Loucy (cell line): ENCODE results near the gene LHFPL2.
A peak's percentile ranks its signal among the peaks of the same experiment; 100 is the strongest.

Experiments used
- H2AFZ ChIP-seq: fragments of 200-600 bp; sonication (generic); 2 replicates; pipeline ENCODE4 v1.6.0; 2016; ENCODE audit warnings: antibody characterized with exemption, mild to moderate bottlenecking, low read length, moderate library complexity
- H3F3A ChIP-seq: fragments of 200-600 bp; 2 replicates; pipeline ENCODE4 v1.6.0; 2016; ENCODE audit warnings: antibody characterized with exemption, low read depth, mild to moderate bottlenecking
- H3K27me3 ChIP-seq: fragments of 200-600 bp; sonication (generic); 2 replicates; pipeline ENCODE4 v1.6.1; 2014; ENCODE audit warnings: low read length, mild to moderate bottlenecking; ENCODE audit not compliant: insufficient read depth, poor library complexity, severe bottlenecking
- H3K36me3 ChIP-seq: fragments of 200-600 bp; sonication (generic); 2 replicates; pipeline ENCODE4 v1.6.1; 2016; ENCODE audit warnings: low read length; ENCODE audit not compliant: insufficient read depth
- H3K4me1 ChIP-seq: fragments of 200-600 bp; sonication (generic); 2 replicates; pipeline ENCODE4 v1.5.1; 2014; ENCODE audit warnings: low read length, mild to moderate bottlenecking; ENCODE audit not compliant: insufficient read depth, poor library complexity, severe bottlenecking
- H3K4me2 ChIP-seq: fragments of 200-600 bp; sonication (generic); 2 replicates; pipeline ENCODE4 v1.6.0; 2014; ENCODE audit warnings: antibody characterized with exemption, low read length, low read depth, mild to moderate bottlenecking; ENCODE audit not compliant: poor library complexity, severe bottlenecking
- H3K4me3 ChIP-seq: fragments of 200-600 bp; sonication (generic); 2 replicates; pipeline ENCODE4 v1.5.1; 2014; ENCODE audit warnings: low read length, mild to moderate bottlenecking, mixed read lengths; ENCODE audit not compliant: poor library complexity, severe bottlenecking
- H3K79me2 ChIP-seq: fragments of 200-600 bp; sonication (generic); 2 replicates; pipeline ENCODE4 v1.6.1; 2014; ENCODE audit warnings: low read length; ENCODE audit not compliant: insufficient read depth
- H3K9ac ChIP-seq: fragments of 200-600 bp; sonication (generic); 2 replicates; pipeline ENCODE4 v1.6.0; 2014; ENCODE audit warnings: mild to moderate bottlenecking, low read depth, low read length, moderate library complexity; ENCODE audit not compliant: poor library complexity, severe bottlenecking
- H3K9me2 ChIP-seq: fragments of 200-600 bp; sonication (generic); replicated peaks from 2 replicates; pipeline ENCODE4 v1.6.1; 2016; ENCODE audit warnings: low read depth, low read length, mixed read lengths
- H3K9me3 ChIP-seq: fragments of 200-600 bp; sonication (generic); 2 replicates; pipeline ENCODE4 v1.6.1; 2014; ENCODE audit warnings: mild to moderate bottlenecking, antibody characterized with exemption, low read length, low read depth; ENCODE audit not compliant: insufficient read depth
- H4K20me1 ChIP-seq: fragments of 200-600 bp; sonication (generic); 2 replicates; pipeline ENCODE4 v1.6.0; 2014; ENCODE audit warnings: antibody characterized with exemption, low read length, mild to moderate bottlenecking; ENCODE audit not compliant: insufficient read depth, poor library complexity, severe bottlenecking
- EZH2phosphoT487 ChIP-seq: fragments of 200-600 bp; IDR thresholded peaks from 2 replicates; pipeline ENCODE4 v1.6.1; 2018; ENCODE audit warnings: antibody characterized with exemption, mild to moderate bottlenecking, moderate library complexity, borderline replicate concordance
- TF ChIP-seq, protein P1 (sequence below): fragments of 200-600 bp; sonication (generic); conservative IDR thresholded peaks from 2 replicates; pipeline ENCODE4 v1.5.1; 2014; ENCODE audit warnings: mild to moderate bottlenecking, antibody characterized with exemption, low read length

LHFPL2 gene

DNA sequence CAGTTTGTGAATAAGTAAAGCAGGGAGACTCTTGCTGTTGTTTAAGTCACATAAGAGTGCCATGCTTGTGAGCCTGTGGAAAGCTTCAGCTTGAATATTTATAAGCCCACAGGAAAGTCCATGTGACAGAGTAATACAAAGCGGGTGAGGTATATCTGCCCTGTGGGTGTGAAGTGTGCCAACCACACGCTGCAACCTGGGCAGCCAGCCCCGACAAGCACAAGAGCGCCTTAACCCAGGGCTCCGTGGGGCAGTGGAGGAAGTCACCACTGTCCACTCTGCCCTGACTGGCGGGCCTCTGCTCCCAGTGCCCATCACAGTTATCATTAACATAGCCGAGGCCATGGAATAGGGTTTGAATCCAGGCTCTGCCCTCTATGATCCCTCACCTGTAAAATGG, 155.9 kb downstream of the LHFPL2 start:
- TF ChIP-seq, protein P1, sequence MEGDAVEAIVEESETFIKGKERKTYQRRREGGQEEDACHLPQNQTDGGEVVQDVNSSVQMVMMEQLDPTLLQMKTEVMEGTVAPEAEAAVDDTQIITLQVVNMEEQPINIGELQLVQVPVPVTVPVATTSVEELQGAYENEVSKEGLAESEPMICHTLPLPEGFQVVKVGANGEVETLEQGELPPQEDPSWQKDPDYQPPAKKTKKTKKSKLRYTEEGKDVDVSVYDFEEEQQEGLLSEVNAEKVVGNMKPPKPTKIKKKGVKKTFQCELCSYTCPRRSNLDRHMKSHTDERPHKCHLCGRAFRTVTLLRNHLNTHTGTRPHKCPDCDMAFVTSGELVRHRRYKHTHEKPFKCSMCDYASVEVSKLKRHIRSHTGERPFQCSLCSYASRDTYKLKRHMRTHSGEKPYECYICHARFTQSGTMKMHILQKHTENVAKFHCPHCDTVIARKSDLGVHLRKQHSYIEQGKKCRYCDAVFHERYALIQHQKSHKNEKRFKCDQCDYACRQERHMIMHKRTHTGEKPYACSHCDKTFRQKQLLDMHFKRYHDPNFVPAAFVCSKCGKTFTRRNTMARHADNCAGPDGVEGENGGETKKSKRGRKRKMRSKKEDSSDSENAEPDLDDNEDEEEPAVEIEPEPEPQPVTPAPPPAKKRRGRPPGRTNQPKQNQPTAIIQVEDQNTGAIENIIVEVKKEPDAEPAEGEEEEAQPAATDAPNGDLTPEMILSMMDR: no peak
- no peak for TF ChIP-seq EZH2phosphoT487
- H3K9ac ChIP-seq: no peak overlapping the region
- H4K20me1 ChIP-seq: no peaks in the 10 kb centered on the region
- no peaks in the 10 kb centered on the region for H3K9me3 ChIP-seq
- H3K4me3 ChIP-seq: no peak overlapping the region
- peaks cover 43% of the 10 kb centered on the region for H3K4me1 ChIP-seq
- H3K27me3 ChIP-seq: no peaks in the 10 kb centered on the region
- H3K9me2 ChIP-seq: no peaks in the 10 kb centered on the region
- no peaks in the 10 kb centered on the region for H3F3A ChIP-seq
- H3K4me2 ChIP-seq: no peak overlapping the region
- H3K79me2 ChIP-seq: peaks cover 36% of the 10 kb centered on the region
- H2AFZ ChIP-seq: no peak overlapping the region
- H3K36me3 ChIP-seq: peaks cover 10% of the 10 kb centered on the region; the same call in 1 of the 2 replicates

DNA sequence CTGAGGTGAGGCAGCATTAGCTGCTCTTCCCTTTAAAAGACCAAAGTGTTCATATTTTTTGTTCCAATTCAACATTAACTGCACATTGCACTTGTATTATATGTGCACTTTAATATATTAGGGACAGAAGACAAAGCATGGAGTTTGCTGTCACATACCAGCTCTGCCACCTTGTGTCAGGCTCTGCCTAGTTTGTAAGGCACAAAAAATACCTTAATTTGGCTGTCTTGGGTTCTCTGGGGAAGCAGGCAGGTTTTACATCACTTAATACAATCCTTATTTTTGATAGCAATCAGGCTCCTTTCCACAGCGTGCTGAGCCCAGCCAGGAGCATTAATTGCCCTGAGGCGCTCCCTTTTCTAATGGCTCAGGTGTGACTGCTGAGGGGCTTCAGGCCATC, 156.3 kb downstream of the LHFPL2 start:
- no peaks in the 10 kb centered on the region for H3K27me3 ChIP-seq
- H2AFZ ChIP-seq: no peak overlapping the region
- peaks cover 14% of the 10 kb centered on the region; the same call in 1 of the 2 replicates for H3K36me3 ChIP-seq
- no peak overlapping the region for H3K4me2 ChIP-seq
- no peak overlapping the region for H3K9ac ChIP-seq
- H3K9me2 ChIP-seq: no peaks in the 10 kb centered on the region
- H3F3A ChIP-seq: no peaks in the 10 kb centered on the region
- no peak for TF ChIP-seq EZH2phosphoT487
- TF ChIP-seq, protein P1: peak; percentile 48
- H3K9me3 ChIP-seq: no peaks in the 10 kb centered on the region
- H3K79me2 ChIP-seq: peaks cover 36% of the 10 kb centered on the region
- H3K4me1 ChIP-seq: peaks cover 42% of the 10 kb centered on the region
- H3K4me3 ChIP-seq: no peak overlapping the region
- no peaks in the 10 kb centered on the region for H4K20me1 ChIP-seq

DNA sequence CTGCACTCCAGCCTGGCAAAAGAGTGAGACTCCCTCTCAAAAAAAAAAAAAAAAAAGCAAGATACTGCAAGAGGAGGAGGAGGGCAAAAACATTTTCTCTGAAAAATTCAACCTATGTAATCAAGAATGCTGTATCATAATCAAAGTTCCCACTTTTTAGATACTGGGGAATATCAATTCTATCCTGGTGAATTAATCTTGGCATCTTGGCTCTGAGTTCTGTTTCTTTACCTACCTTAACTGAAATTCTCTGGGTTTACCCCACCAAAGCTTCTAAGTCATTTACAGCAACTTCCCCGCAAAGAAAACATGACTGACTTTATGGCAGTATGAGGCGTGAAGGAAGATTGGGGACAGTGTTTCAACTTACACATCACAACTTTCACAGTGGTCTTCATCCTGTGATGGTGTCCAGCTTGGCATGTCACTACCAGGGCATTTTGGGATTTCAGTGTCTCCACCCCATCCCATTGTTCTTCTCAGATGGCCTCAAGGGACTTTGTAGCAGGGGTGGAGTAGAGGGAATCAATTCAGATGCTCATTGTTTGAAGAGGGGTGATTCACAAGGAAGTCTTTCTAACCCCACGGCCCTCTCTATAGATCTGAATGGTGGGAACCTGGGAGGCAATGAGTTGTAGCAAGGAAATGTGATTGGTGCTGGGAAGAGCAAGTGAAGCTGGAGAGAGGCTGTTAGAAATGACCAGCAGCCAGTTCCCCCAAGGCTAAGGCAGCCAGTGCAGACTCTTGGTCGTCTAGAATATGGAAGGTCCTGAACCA, 157.7 kb downstream of the LHFPL2 start:
- H3K4me3 ChIP-seq: no peak overlapping the region
- H2AFZ ChIP-seq: no peak overlapping the region
- no peaks in the 10 kb centered on the region for H3K9me3 ChIP-seq
- H3K27me3 ChIP-seq: no peaks in the 10 kb centered on the region
- H3K36me3 ChIP-seq: peaks cover 23% of the 10 kb centered on the region; the same call in 1 of the 2 replicates
- TF ChIP-seq, protein P1: no peak
- no peak for TF ChIP-seq EZH2phosphoT487
- no peak overlapping the region for H3K9ac ChIP-seq
- no peak overlapping the region for H3K4me2 ChIP-seq
- no peaks in the 10 kb centered on the region for H3F3A ChIP-seq
- H4K20me1 ChIP-seq: no peaks in the 10 kb centered on the region
- peaks cover 25% of the 10 kb centered on the region for H3K79me2 ChIP-seq
- H3K9me2 ChIP-seq: no peaks in the 10 kb centered on the region
- H3K4me1 ChIP-seq: peaks cover 35% of the 10 kb centered on the region
